NCI-H774 (cell line): Measurements from ENCODE around the gene EMP3.
"Not testable (repeated sequence)": the region's sequence is repeated elsewhere in the genome, so short reads cannot be mapped to it uniquely, and the experiment has no call there.

Source experiments
- DNase-seq: peaks from one replicate; lab custom pipeline; 2025; lab: John Stamatoyannopoulos, UW

Gene EMP3

DNA sequence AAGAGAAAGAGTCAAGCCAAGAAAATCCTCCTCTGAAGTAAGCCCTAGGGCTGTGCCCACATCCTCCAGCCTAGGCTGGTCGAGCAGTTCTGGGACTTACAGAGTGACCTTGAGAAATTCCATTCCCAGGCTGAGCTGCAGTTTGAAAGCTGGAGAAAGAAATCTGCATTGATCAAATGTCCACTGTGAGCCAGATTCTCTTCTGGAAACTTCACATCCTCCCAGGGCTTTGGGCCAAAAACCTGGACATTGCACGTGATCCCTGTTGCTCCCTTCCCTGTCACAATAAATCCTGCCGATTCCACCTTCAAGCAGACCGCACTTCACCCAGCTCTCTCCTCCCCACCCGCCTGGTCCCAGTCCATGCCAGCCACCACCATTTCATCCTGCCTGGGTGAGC lies 22.7 kb downstream of the EMP3 start:
- no peak for DNase-seq

DNA sequence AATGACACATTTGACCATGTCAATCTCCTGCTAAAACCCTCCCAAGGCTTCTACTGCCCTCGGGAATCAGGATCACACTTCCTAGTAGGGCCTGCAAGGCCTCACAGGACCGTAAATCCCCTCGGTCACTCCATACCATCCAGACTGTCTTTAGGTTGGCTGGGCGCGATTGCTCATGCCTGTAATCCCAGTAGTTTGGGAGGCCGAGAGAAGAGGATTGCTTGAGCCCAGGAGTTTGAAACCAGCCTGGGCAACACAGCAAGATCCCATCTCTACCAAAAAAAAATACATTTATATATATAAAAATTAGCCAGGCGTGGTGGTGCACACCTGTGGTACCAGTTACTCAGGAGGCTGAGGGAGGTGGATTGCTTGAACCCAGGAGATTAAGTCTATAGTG lies 23.4 kb downstream of the EMP3 start:
- no peak for DNase-seq

DNA sequence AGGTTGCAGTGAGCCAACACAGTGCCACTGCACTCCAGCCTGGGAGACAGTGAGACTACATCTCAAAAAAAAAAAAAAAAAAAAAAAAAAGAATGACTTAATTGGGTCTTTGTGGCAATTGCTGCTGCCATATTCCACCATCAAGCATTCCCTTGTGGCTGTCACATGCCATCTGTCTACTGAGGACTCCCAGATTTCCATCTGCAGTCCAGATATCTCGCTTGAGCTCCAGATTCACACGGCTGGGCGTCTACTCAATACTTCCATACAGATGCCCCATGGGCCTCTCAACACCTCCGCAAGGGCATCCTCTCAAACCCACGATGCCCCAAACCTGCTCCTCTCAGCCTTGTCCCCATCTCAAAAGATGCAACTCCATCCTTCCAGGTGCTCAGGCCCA lies 25.5 kb downstream of the EMP3 start:
- DNase-seq, result no peak

DNA sequence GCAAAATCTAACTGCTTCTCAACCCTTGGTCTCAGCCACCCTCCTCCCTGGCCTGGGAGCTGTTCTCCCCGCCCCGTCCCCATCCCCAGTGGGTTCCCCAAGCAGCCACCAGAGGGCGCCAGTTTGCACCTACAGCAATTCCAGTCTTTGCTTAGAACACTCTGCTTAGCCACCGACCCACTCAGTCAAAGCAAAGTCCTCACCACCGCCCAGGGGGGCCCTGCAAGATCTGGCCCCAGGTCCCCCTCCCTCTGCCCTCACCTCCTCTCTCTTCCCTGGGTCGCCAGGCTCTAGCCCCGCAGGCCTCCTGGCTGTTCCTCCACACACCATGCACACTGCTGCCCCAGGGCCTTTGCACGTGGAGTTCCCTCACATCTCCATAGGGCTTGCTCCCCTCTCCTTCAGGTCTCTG lies 26.0 kb downstream of the EMP3 start:
- DNase-seq, result peak; percentile 50

DNA sequence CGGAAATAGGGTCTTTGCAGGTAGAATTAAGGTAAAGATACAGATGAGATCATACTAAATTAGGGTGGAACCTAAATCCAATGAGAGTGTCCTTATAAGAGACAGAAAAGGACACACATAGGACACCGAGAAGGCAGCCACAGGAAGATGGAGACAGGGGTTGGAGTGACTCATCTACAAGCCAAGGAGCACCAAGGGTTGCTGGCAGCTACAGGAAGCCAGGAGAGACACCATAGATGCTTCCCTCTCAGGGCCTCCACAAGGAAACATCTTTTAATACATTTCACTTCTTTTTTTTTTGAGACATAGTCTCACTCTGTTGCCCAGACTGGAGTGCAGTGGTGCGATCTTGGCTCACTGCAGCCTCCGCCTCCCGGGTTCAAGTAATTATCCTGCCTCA lies 28.3 kb downstream of the EMP3 start:
- no peak for DNase-seq

DNA sequence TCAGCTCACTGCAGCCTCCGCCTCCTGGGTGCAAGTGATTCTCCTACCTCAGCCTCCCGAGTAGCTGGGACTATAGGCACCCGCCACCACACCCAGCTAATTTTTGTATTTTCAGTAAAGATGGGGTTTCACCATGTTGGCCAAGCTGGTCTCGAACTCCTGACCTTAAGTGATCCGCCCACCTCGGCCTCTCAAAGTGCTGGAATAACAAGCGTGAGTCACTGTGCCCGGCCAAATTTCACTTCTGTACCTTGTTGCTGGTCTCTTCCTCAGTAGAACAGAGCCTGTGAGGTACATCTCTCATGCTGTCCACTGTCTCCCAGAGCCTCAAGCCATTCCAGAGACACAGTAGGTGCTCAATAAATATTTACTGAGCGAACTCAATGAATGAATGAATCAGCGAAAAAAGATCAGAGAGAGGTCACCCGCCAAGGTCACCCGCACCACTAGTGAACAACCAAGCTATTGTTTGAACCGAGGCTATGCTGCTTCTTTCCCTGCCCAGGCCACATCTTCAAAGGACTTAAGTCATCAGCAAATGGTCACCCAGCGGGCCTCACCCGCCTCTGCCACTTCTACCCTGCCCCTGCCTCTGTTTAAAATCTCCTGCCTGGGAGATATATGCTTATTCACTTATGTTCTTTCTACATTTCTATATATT lies 29.1 kb downstream of the EMP3 start:
- no peak for DNase-seq

DNA sequence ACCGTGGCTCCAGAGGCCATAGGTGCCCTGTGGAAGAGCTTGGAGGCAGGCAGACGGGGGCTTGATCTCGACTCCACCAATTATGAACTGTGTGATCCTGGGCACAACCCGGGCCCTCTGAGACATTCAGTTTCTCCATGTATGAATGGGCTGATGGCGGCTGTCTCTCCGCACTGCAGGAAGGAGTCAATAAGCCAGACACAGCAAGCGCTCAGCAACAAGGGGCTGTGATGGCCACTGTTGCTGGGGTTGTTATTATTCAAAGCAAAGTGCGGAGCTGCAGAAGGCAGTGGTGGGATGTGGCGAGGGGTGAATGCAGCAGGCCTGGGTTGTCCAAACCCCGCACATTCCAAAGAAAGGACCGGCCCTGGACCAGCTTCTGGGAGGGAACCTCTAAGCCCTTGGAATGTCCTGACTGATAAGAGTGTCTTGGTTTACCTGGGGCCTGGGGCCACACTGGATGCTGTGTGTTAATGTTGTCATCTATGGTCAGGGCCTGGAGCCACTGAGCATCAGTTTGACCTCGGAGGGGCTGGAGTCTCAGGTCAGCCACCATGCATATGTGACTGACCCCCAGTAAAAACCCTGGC lies 30.1 kb downstream of the EMP3 start:
- DNase-seq, result no peak

DNA sequence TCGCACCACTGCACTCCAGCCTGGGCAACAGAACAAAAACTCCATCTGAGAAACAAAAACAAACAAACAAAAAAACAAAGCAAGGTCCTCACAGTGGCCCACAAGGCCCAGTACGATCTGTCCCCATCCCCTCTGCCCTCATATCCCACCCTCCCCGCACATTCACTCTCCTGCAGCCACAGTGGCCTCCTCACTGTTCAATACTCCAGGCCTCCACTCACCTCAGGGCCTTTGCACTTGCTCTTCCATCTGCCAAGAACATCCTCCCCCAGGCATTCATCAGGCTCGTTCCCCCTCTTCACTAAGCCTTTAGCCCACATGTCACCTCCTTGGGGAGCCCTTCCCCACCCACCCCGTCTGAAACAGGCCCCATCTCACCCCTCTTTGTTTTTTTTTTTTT lies 33.8 kb downstream of the EMP3 start:
- DNase-seq, result no peak

DNA sequence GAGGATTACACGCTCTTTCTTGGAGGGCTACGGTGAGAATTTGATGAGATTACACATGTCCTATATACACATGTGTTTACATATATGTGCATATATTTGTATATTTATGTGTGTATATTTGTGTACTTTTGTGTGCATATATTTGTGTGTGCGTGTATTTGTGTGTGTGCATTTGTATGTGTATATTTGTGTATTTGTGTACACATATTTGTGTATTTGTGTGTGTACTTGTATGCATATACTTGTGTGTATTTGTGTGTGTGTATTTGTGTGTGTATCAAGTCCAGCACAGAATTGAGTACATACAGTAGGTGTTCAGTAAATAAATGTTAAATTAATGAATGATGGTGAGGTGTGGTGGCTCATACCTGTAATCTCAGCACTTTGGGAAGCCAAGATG lies 36.6 kb downstream of the EMP3 start:
- DNase-seq, result no peak

DNA sequence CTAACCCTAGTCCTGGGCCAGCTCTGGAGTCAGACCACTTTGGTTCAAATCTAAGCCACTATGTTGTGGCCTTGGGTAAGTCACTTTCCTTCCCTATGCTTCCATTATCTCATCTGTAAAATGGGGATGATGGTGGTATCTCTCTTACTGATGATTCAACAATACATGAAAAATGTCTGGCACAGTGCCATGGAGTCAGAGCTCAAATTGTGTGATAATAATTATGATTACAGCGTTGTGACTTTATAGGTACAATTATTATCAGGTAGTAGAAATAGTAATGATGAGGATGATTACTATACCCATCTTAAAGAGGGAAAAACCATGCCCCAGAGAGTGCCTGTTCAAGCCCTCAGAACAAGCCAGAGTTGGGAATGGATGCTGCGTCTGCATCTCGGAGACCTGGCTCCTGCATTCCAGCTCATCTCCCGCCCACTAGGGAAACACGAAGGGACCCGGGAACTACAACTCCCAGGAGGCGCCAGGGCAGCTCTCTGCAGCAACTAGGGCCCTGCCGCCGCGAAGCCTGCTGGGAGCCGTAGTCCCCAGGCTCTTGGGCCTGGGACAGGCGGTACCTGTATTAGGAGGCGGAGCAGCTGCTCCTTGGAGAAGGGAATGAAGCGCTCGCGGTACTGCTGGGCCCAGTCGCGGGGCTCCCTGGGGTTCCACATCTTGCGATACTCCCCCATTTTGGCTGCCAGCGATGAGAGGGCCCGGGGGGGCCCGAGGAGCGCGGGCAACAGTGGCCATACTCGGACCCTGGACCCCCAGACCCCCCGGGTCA lies 37.6 kb downstream of the EMP3 start:
- DNase-seq, result peak; percentile 96

DNA sequence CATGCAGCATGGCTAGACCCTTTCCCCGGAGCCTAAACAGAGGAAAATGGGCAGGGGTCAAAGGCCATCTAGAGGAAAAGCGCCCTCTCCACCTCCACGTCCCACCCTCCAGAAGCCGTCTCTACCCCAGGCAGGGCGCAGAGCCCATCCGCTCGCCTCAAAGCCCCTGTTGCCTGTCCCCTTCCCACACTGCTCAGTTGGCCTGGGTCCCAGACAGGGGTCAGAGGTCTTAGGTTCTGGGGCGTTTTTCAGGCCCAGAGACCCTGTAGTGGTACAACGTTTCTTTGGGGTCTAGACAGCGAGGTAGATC lies 38.1 kb downstream of the EMP3 start:
- no peak for DNase-seq

DNA sequence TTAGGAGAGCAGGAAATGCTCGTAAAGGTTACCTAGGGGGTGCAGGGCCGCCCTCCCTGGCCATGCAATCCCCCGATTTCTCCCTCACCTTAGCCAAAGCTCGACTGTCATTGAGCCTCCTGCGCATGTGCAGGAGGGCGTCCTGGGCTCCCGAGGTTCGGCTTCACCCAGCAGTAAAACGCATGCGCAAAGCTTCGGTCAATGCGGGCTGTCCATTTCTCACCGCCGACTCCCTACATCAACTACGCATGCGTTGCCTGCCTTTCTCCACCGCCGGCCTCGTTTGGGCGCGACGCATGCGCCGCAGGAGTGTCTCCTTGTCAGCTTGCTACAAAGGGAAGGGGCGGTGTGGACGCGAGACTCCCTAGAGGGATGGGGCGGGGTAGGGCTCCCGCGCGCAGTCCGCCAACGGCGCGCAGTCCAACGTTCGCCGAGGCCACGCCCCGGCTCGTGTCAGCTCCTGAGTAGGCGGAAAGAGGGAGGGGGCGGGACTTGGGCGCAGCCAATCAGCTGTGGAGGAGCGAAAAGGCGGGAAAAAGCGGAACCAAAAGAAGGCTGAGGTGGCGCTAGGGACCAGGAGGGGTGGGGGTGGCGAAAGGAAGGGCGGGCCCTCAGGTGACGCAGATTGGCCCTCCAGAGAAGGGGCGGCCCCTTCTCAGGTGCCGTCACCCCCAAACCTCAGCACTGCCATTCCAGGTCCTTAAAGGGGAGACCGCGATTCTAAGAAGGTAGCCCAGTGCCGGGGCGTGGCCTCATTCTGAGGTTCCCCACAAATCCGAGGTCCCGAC lies 38.7 kb downstream of the EMP3 start, which contains the start of the genes SYNGR4 and TMEM143:
Gene SYNGR4 (plus strand): TSS at position 558 of the 788 bp plus-strand sequence. CDS start 1,476 bp downstream, outside the sequence.
Gene TMEM143 (minus strand): TSS at position 131 of the 788 bp plus-strand sequence. CDS start 20 bp downstream, at position 111.
- DNase-seq, result peak; percentile 100

DNA sequence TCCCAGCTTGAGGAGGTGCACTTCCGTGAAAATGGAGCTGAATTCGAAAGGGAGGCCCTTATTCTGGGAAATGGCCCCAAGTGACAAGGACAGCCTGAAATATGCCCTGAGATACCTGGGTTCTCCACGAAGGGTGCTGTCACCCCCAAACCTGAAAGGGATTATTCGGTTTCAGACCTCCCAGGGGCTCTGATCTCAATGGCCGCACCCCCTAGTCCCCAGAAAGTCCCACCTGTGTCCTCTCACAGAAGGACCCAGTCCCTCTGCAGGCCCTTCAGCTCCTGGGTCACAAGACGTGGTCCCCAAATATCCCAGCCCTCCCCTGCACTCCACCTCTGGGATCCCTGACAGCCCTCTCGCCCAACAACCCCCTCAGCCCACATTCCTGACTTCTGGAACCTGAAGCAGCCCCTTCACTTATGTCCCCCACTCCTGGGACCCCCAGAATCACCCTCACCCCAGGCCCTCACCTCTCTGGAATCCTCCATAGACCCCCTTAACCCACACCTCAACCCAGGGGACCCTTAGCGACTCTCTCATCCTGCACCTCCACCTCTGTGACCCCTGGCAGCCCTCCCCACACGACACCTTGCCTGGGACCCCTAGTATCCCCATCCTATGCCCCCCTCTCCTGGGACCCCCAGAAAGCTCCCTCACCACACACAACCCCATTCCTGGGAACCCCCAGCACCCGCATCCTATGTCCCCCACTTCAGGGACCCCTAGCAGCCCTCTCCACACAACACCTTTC lies 39.4 kb downstream of the EMP3 start:
- no peak for DNase-seq

DNA sequence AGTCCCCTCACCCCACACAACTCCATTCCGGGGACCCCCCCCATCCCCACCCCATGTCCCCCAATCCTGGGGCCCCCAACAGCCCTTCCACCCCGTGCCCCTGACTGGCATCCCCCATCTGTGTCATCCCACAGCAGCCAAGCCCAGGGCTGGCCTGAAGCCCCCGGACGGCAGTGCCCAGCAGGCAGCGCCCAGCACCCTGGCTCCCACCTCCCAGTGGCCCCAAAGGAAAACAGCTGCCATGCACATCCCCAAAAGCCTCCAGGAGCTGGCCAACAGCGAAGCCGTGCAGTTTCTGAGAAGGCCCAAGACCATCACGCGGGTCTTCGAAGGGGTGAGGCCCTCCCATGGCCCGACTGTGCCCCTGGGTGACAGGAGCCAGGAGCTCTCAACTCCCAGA lies 40.2 kb downstream of the EMP3 start:
- DNase-seq, result no peak

DNA sequence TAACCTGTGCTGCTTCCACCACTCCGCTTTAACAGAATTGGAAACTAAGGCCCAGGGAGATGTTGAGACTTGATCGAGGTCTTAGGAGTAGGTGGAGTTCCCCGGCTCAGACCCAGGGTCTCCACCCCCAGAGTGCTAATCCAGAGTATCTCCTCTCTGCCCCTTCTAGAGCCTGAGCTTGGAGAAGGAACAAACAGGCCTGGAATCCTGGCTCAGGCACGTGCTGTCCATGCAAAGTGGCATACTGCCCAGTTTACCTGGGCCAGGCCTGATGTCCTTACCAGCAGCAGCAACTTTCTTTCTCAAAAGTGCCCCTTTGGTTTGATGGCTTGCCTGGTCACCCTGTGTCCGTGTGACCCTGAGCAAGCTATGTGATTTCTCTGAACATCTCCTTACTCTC lies 42.5 kb downstream of the EMP3 start:
- no peak for DNase-seq

DNA sequence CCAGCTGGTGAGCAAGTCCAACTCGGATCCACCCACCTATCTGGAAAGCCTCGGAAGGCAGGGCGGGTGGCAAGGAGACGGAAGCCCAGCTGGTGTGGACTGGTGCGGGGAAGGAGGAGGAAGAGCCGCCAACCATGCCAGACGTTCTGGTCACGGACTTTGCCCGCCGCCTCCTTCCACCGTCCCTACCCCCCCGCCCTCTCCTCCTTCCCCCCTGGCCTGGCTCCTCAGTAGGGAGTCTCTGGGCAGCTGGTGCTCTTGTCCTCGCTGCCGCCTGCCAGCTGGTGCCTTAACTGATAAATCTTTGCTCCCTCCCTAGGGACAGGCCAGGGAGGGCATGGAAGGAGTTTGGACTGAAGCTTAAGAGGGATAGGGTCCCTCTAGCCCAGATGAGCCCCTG lies 43.6 kb downstream of the EMP3 start:
- peak; percentile 15 for DNase-seq

DNA sequence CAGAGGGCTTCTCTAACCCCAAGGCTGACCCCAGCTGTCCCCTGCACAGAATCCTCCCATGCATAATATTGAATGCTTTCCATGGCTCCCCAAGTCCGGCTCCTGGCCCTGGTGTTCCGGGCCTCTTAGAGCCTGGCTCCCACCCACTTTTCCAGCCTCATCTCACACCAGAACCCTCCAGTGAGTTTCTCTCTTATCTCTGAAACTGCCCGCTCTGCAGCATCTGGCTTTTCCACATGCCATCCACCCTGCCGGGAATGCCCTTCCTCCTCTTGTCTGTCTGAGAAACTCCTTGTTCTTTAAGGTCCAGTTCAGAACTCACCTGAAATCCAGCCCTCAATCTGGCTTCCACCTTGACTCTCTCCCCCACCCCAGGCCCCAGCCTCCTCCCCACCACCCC lies 45.6 kb downstream of the EMP3 start:
- DNase-seq, result no peak

DNA sequence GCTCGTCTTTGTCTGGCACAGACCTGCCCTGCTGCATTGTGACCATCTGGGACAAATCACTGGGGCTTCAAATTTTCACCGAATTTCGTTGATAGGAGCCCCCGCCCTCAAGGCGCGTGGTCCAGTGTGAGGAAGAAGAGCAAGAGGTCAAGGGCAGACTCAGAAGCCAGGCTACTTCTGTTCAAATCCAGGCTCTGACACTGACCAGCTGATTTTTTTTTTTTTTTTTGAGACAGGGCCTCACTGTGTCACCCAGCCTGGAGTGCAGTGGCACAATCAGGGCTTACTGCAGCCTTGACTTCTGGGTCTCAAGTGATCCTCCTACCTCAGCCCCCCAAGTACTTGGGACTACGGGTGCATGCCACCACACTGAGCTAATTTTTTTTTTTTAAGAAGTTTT lies 46.0 kb downstream of the EMP3 start:
- DNase-seq, result no peak

DNA sequence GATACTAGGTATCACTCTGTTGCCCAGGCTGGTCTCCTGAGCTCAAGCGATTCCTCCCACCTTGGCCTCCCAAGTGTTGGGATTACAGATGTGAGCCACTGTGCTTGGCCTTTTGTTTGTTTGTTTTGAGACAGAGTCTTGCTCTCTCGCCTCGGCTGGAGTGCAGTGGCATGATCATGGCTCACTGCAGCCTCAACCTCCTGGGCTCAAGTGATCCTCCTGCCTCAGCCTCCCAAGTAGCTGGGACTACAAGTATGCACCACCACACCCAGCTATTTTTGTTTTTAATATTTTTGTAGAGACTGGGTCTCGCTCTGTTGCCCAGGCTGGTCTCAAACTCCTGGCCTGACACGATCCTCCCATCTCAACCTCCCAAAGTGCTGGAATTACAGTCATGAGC lies 46.4 kb downstream of the EMP3 start:
- not testable (repeated sequence) for DNase-seq

DNA sequence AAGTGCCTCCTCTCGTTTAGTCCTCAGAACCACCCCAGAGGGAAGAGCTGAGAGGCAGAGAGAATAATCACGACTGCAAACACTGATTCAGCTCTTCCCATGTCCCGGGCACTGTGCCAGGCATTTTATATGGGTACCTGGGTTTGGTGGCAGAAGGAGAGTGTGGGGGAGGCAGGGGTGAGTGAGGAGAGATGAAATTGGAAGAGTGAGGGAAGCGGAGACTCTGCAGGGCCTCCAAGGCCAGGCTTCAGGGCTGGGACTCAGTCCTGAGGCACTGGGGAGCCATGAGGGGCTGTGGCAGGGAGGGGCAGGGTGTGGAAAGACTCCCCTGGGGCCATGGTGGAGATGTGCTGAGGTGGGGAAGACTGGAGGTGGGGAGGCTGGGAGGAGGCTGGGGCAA lies 47.6 kb downstream of the EMP3 start:
- DNase-seq, result peak; percentile 73

DNA sequence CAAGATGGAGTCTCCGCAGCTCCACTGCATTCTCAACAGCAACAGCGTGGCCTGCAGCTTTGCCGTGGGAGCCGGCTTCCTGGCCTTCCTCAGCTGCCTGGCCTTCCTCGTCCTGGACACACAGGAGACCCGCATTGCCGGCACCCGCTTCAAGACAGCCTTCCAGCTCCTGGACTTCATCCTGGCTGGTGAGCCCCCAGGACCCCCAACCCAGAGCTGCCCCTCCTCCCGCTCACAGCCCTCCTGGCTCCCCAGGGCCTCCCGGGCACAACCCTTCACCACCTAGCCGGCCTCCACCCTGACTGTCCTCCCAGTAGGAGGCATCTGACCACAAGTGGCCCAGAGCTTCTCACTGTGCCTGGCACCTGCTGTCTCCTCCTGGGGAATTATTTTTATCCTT lies 48.2 kb downstream of the EMP3 start:
- no peak for DNase-seq

DNA sequence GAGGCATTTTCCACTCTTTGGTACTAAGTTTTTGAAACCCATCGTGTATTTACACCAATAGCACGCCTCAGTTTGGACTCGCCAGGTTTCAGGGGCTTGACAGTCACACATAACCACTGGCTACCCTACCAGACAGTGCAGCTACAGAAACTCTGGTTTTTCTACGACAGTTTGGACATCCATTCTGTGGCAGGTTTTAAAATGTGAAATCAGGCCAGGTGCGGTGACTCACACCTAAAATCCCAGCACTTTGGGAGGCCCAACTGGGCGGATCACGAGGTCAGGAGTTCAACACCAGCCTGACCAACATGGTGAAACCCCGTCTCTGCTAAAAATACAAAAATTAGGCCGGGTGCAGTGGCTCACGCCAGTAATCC lies 52.8 kb downstream of the EMP3 start:
- DNase-seq, result no peak
